NT2/D1 (cell line): Measurements from ENCODE around the gene ADIRF.

Experiments
- YY1 ChIP-seq: IDR thresholded peaks from 2 replicates; pipeline ENCODE4 v1.6.1; 2011; ENCODE audit not compliant: insufficient read length, insufficient read depth
- ZNF274 ChIP-seq: IDR thresholded peaks from 2 replicates; pipeline ENCODE4 v1.6.1; 2011; ENCODE audit warnings: mild to moderate bottlenecking, low read depth, low read length

DNA sequence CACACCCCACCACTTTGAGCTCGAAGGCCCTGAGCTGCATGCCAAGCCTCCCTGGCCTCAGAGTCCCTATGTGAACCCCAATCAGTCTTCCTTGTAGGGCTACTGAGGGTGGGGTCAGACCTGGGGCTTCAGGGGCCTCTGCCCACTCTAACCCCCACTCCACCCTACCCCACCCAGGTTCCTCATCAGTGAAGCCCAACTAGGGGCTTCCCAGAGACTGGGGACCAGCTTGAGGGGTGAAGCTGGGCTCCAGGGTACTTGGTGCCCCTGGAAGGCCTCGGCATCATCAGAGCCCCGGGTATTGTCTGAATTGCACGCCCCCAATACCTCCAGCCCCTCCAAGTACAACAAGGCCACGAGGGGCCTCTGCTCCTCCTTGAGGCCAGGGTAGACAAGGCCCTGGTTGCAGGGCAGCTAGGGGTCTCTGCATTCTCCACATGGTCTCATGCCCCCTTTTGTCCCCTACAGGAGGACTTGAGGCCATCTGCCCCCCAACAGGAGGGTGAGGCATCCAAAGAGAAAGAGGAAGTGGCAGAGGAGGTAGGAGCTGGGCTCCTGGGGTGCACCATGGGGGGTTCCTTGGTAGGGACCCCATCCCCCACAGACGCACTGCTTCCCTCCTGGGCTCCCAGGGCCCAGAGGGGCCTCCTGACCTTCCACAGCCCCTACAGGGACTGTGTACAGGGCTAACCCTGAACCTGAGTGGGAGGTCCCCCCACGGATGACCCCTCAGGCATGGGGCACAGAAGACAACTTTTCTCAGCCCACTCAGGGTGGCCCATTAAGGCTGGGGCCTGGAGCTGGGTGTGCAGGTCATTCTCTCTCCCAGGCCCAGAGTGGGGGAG, 5.9 kb upstream of the ADIRF start:
- TF ChIP-seq YY1 (no peak), ZNF274 (no peak)
